SK-N-SH (cell line): Measurements from ENCODE around the gene TTC38. TPM values are rescaled to one million over a fixed set of nuclear protein-coding genes. Genes with fewer than 3 reads are reported as not detected.

Experiments
- CTCF ChIA-PET: fragments of 300-600, 350-600 bp; formaldehyde crosslinking; extraction: SDS; loops from one replicate; lab custom pipeline; 2021; lab: Yijun Ruan, JAX
- POLR2A ChIA-PET: fragments of 350-600 bp; sonication (Branson Sonifier 250); formaldehyde crosslinking; extraction: SDS; loops from one replicate; lab custom pipeline; 2020; ENCODE audit warnings: antibody characterized with exemption, inconsistent platforms; lab: Yijun Ruan, JAX
- DNase-seq: peaks from one replicate; pipeline ENCODE4 v3.0.0; 2012
- H2AFZ ChIP-seq: fragments of 200-600 bp; sonication (generic); 2 replicates; pipeline ENCODE4 v1.8.1; 2016; ENCODE audit warnings: antibody characterized with exemption, mild to moderate bottlenecking, low read depth
- H3F3A ChIP-seq: fragments of 200-600 bp; sonication (generic); replicated peaks from 2 replicates; pipeline ENCODE3; 2016; ENCODE audit warnings: antibody characterized with exemption, mild to moderate bottlenecking; ENCODE audit not compliant: insufficient read depth
- H3K27ac ChIP-seq, 2 experiments: fragments of 200-500 bp in 1 of 2; fragments of 200-600 bp in 1 of 2; sonication (Bioruptor generic) in 1 of 2; sonication (generic), shearing (Covaris generic) in 1 of 2; 2 replicates each; pipeline versions ENCODE4 v1.5.1 to v1.6.1; 2014 to 2016; ENCODE audit warnings: low read depth in 2 of 2, inconsistent platforms in 1 of 2, low read length in 1 of 2, mild to moderate bottlenecking in 1 of 2, mixed read lengths in 1 of 2
- H3K27me3 ChIP-seq: fragments of 200-600 bp; sonication (generic), shearing (Covaris generic); 2 replicates; pipeline ENCODE4 v1.6.1; 2016; ENCODE audit warnings: mixed run types; ENCODE audit not compliant: insufficient read depth
- H3K36me3 ChIP-seq, 2 experiments: fragments of 200-500 bp in 1 of 2; fragments of 200-600 bp in 1 of 2; sonication (Bioruptor generic) in 1 of 2; sonication (generic) in 1 of 2; replicated peaks in 1 of 2; 2 replicates each; pipeline versions ENCODE3 to v1.5.1; 2014 to 2016; ENCODE audit warnings: low read length in 1 of 2, mild to moderate bottlenecking in 1 of 2; ENCODE audit not compliant: insufficient read depth in 2 of 2, control insufficient read depth in 1 of 2
- H3K4me1 ChIP-seq, 2 experiments: fragments of 200-500 bp in 1 of 2; fragments of 200-600 bp in 1 of 2; sonication (Bioruptor generic) in 1 of 2; sonication (generic), shearing (Covaris generic) in 1 of 2; 2 replicates each; pipeline versions ENCODE4 v1.5.1 to v1.6.1; 2014 to 2016; ENCODE audit warnings: low read depth in 1 of 2, low read length in 1 of 2, mixed run types in 1 of 2; ENCODE audit not compliant: insufficient read depth in 2 of 2, control insufficient read depth in 1 of 2
- H3K4me2 ChIP-seq: fragments of 200-600 bp; sonication (generic), shearing (Covaris generic); 2 replicates; pipeline ENCODE4 v1.6.1; 2017; ENCODE audit warnings: mixed run types
- H3K4me3 ChIP-seq, 2 experiments: fragments of 200-500 bp in 1 of 2; fragments of 200-600 bp in 1 of 2; sonication (Bioruptor generic) in 1 of 2; sonication (generic), shearing (Covaris generic) in 1 of 2; 2 replicates each; pipeline versions ENCODE4 v1.5.1 to v1.8.1; 2014 to 2016; ENCODE audit warnings: low read depth in 2 of 2, inconsistent platforms in 1 of 2, low read length in 1 of 2, mild to moderate bottlenecking in 1 of 2, mixed read lengths in 1 of 2, moderate library complexity in 1 of 2
- H3K79me2 ChIP-seq: fragments of 200-600 bp; sonication (generic); 2 replicates; pipeline ENCODE4 v1.8.1; 2017; ENCODE audit warnings: mild to moderate bottlenecking; ENCODE audit not compliant: insufficient read depth
- H3K9ac ChIP-seq: fragments of 200-600 bp; sonication (generic); 2 replicates; pipeline ENCODE4 v1.6.1; 2017; ENCODE audit warnings: mixed run types
- H3K9me2 ChIP-seq: fragments of 200-600 bp; sonication (generic); 2 replicates; pipeline ENCODE4 v1.6.1; 2017; ENCODE audit warnings: mixed run types
- H3K9me3 ChIP-seq: fragments of 200-600 bp; sonication (generic); 2 replicates; pipeline ENCODE4 v1.6.1; 2017; ENCODE audit warnings: mixed run types, mild to moderate bottlenecking, moderate library complexity
- H4K20me1 ChIP-seq: fragments of 200-600 bp; sonication (generic); 2 replicates; pipeline ENCODE4 v1.6.1; 2017; ENCODE audit warnings: mild to moderate bottlenecking, mixed run types; ENCODE audit not compliant: insufficient read depth
- CHD2 ChIP-seq: fragments of 150-350 bp; IDR thresholded peaks from 2 replicates; pipeline ENCODE4 v1.6.1; 2018; ENCODE audit warnings: low read length; ENCODE audit not compliant: partially characterized antibody
- CTCF ChIP-seq: fragments of 200-600 bp; sonication (generic); IDR thresholded peaks from 2 replicates; pipeline ENCODE4 v1.6.1; 2017; ENCODE audit warnings: antibody characterized with exemption, mild to moderate bottlenecking, moderate library complexity
- FOXJ3 ChIP-seq: sonication (generic); formaldehyde crosslinking; IDR thresholded peaks from 2 replicates; pipeline ENCODE4 v1.5.1; 2020; ENCODE audit warnings: mild to moderate bottlenecking, missing genetic modification reagents
- FOXM1 ChIP-seq: IDR thresholded peaks from 2 replicates; pipeline ENCODE4 v1.4.0; 2012; ENCODE audit warnings: low read depth, mild to moderate bottlenecking
- GABPA ChIP-seq: IDR thresholded peaks from 2 replicates; pipeline ENCODE4 v1.4.0; 2012; ENCODE audit warnings: low read depth, mild to moderate bottlenecking
- GATA2 ChIP-seq: sonication (generic); formaldehyde crosslinking; IDR thresholded peaks from 2 replicates; pipeline ENCODE4 v1.5.0; 2020; ENCODE audit warnings: mild to moderate bottlenecking, missing genetic modification reagents
- IRF3 ChIP-seq: fragments of 150-350 bp; IDR thresholded peaks from 2 replicates; pipeline ENCODE4 v1.6.1; 2016; ENCODE audit warnings: mild to moderate bottlenecking, low read depth, low read length
- JUND ChIP-seq: IDR thresholded peaks from 2 replicates; pipeline ENCODE4 v1.4.0; 2012
- MXI1 ChIP-seq: IDR thresholded peaks from 2 replicates; pipeline ENCODE4 v1.6.1; 2012; ENCODE audit warnings: mild to moderate bottlenecking, low read depth, low read length, improper control_type of control experiment
- NRF1 ChIP-seq: IDR thresholded peaks from 2 replicates; pipeline ENCODE4 v1.6.1; 2012; ENCODE audit warnings: low read depth, mild to moderate bottlenecking, low read length
- RXRA ChIP-seq: IDR thresholded peaks from 2 replicates; pipeline ENCODE4 v1.4.0; 2012; ENCODE audit warnings: low read depth, mild to moderate bottlenecking, borderline replicate concordance
- SIN3A ChIP-seq: IDR thresholded peaks from 2 replicates; pipeline ENCODE4 v1.6.1; 2012; ENCODE audit warnings: low read depth, mild to moderate bottlenecking, low read length, moderate library complexity, borderline replicate concordance
- TCF12 ChIP-seq: IDR thresholded peaks from 2 replicates; pipeline ENCODE4 v1.4.0; 2012
- TEAD4 ChIP-seq: IDR thresholded peaks from 2 replicates; pipeline ENCODE4 v1.4.0; 2012; ENCODE audit warnings: mild to moderate bottlenecking, borderline replicate concordance; ENCODE audit not compliant: insufficient read depth
- USF1 ChIP-seq: IDR thresholded peaks from 2 replicates; pipeline ENCODE4 v1.4.0; 2012; ENCODE audit warnings: low read depth, borderline replicate concordance
- USF2 ChIP-seq: fragments of 150-350 bp; IDR thresholded peaks from 2 replicates; pipeline ENCODE4 v1.6.1; 2017; ENCODE audit warnings: antibody characterized with exemption, low read length, low read depth, borderline replicate concordance
- WGBS: methylation state at CpG from one replicate; pipeline ENCODE4 v1.1.6; 2017; ENCODE audit warnings: low lambda C conversion rate; 5-methylcytosine and 5-hydroxymethylcytosine counted together
- polyA plus RNA-seq, 3 experiments: library from polyadenylated mRNA; depleted of rRNA; stranded (reverse); fragments of >200 nt; gene quantifications; 2 replicates each; pipeline ENCODE4 v1.2.3, GENCODE V29; 2012
- TF ChIP-seq, protein P1 (sequence below): IDR thresholded peaks from 2 replicates; pipeline ENCODE4 v1.4.0; 2012; ENCODE audit warnings: low read depth
- TF ChIP-seq, protein P2 (sequence below): IDR thresholded peaks from 2 replicates; pipeline ENCODE4; 2012

Gene TTC38
- polyA plus RNA-seq, 1 of the 3 experiments (the other 2 are of a cell fraction): 24.0 TPM

DNA sequence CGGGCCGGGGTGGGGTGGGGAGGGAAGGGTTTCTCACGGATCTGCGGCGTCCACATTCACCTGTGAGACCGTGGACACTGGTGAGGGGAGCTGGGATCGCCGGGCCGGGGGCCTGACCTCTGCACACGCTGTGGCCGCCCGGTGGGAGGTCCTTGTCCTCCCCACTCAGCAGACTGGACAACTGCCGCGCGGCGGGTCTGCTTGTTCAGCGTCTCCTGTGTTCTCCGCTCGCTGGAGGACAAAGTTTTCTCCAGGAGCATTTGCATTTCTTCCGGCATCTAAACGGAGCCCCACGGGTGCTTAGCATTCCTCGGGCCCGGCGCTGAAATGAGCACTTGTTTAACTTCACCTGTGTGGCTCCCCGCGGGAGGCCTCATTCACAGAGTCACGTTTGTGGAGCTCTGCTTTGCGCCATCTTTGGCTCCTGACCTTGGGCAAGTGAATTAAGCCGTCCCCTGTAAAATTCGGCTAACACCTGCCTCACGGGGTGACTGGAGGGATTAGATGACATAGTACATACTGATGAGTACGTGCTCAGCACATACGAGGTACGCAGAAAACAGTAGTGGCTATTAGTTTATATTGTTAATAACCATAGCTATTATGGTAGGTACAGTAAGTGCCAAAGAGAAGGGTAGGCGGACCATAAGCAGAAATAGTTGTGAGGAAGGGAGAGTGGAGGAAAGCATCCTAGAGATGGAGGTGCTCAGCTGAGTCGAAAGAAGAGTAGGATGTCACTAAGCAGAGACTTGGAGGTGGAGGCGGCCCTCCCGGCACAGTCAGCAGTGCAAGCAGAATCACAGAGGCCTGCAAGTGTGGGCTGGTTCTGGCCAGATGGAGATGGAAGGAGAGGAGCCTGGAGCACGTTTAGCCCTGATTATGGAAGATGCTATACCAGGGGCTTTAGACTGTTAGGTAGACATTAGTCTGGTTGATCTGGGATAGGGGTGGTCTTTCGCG is 68.6 kb downstream of the TTC38 start:
- Histone ChIP-seq H3K9ac (peak overlapping the region; percentile 81), H3K9me2 (no peaks in the 10 kb centered on the region), H2AFZ (peak overlapping the region; percentile 99; the same call in 1 of the 2 replicates), H3F3A (peaks cover 18% of the 10 kb centered on the region), H3K27me3 (no peaks in the 10 kb centered on the region)
- 10% methylated on average over 23 of the region's 42 CpGs for WGBS
- TF ChIP-seq IRF3 (no peak), MXI1 (no peak)
- TF ChIP-seq, protein P1, sequence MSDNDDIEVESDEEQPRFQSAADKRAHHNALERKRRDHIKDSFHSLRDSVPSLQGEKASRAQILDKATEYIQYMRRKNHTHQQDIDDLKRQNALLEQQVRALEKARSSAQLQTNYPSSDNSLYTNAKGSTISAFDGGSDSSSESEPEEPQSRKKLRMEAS: no peak
- TF ChIP-seq, all 33 proteins: peak for 0
- H3K79me2 ChIP-seq: peaks cover 48% of the 10 kb centered on the region
- DNase-seq: peak; percentile 65
- H3K4me1 ChIP-seq: peaks cover 6 to 15% of the 10 kb centered on the region in 2 experiments; a peak in 3 of 4 replicates
- CTCF ChIA-PET: interaction anchor here (0.7 to 3.8 kb wide), 8 partner anchors 19 to 221 kb away, joined by 3 to 14 read pairs (median 3); no protein-coding TSS in a partner anchor
- H3K36me3 ChIP-seq: peaks cover 33 to 41% of the 10 kb centered on the region in 2 experiments
- peaks cover 9% of the 10 kb centered on the region for H4K20me1 ChIP-seq
- H3K4me3 ChIP-seq: peak overlapping the region; percentile 95 to 96
- peak overlapping the region; percentile 93 for H3K4me2 ChIP-seq
- no peaks in the 10 kb centered on the region for H3K9me3 ChIP-seq
- peak overlapping the region; percentile 79 to 80 for H3K27ac ChIP-seq
- POLR2A ChIA-PET: interaction anchor here (1.0 to 1.1 kb wide), 4 partner anchors 12 to 423 kb away, joined by 3 to 4 read pairs (median 3); no protein-coding TSS in a partner anchor

DNA sequence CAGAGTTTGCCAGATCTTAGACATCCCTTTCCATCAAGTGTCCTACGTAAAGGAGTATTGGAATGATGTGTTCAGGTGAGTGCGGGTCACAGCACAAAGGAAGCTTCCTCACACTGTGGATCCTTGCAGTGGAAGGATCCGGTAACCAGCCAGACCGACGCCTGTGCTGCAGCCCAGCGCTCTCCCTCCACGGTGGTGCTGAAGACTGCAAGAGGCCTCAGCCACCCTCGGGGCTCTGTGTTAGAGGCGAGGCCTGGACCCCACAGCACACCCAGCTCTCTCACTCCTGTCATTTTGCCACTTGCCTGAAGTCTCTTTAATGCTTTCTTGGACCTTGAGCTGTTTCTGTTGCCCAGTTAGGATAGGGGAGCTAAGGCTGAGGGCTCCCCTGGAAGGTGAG is 70.1 kb downstream of the TTC38 start:
- Histone ChIP-seq H3F3A (peaks cover 18% of the 10 kb centered on the region), H3K9me2 (no peaks in the 10 kb centered on the region), H3K4me3 (no peak overlapping the region), H3K9ac (no peak overlapping the region), H3K4me2 (no peak overlapping the region), H2AFZ (no peak overlapping the region), H3K79me2 (peaks cover 57% of the 10 kb centered on the region), H3K9me3 (no peaks in the 10 kb centered on the region), H3K36me3 (peaks cover 39 to 50% of the 10 kb centered on the region in 2 experiments), H3K27ac (no peak overlapping the region), H4K20me1 (peaks cover 14% of the 10 kb centered on the region), H3K27me3 (no peaks in the 10 kb centered on the region), H3K4me1 (peaks cover 6 to 15% of the 10 kb centered on the region in 2 experiments; a peak in 3 of 4 replicates)
- TF ChIP-seq JUND (no peak), SIN3A (no peak), CHD2 (no peak), GABPA (no peak), USF2 (no peak), GATA2 (no peak), CTCF (no peak), FOXJ3 (CRISPR knock-in tag) (no peak), NRF1 (no peak), MXI1 (no peak), USF1 (no peak), FOXM1 (no peak), TCF12 (no peak), TEAD4 (no peak), RXRA (no peak)
- TF ChIP-seq, protein P2, sequence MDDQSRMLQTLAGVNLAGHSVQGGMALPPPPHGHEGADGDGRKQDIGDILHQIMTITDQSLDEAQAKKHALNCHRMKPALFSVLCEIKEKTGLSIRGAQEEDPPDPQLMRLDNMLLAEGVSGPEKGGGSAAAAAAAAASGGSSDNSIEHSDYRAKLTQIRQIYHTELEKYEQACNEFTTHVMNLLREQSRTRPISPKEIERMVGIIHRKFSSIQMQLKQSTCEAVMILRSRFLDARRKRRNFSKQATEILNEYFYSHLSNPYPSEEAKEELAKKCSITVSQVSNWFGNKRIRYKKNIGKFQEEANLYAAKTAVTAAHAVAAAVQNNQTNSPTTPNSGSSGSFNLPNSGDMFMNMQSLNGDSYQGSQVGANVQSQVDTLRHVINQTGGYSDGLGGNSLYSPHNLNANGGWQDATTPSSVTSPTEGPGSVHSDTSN: no peak
- ChIA-PET POLR2A (no interaction called here), CTCF (interaction anchor here (1.5 to 3.8 kb wide), 2 partner anchors 205 to 216 kb away, joined by 3 to 10 read pairs; no protein-coding TSS in a partner anchor)
- 98% methylated on average over 6 of the region's 9 CpGs for WGBS
- DNase-seq: no peak
